Loucy (cell line): ENCODE data around the gene ERFE.

Experiments used
- H2AFZ ChIP-seq: fragments of 200-600 bp; sonication (generic); 2 replicates; pipeline ENCODE4 v1.6.0; 2016; ENCODE audit warnings: antibody characterized with exemption, mild to moderate bottlenecking, low read length, moderate library complexity
- H3F3A ChIP-seq: fragments of 200-600 bp; 2 replicates; pipeline ENCODE4 v1.6.0; 2016; ENCODE audit warnings: antibody characterized with exemption, low read depth, mild to moderate bottlenecking
- H3K27me3 ChIP-seq: fragments of 200-600 bp; sonication (generic); 2 replicates; pipeline ENCODE4 v1.6.1; 2014; ENCODE audit warnings: low read length, mild to moderate bottlenecking; ENCODE audit not compliant: insufficient read depth, poor library complexity, severe bottlenecking
- H3K36me3 ChIP-seq: fragments of 200-600 bp; sonication (generic); 2 replicates; pipeline ENCODE4 v1.6.1; 2016; ENCODE audit warnings: low read length; ENCODE audit not compliant: insufficient read depth
- H3K4me1 ChIP-seq: fragments of 200-600 bp; sonication (generic); 2 replicates; pipeline ENCODE4 v1.5.1; 2014; ENCODE audit warnings: low read length, mild to moderate bottlenecking; ENCODE audit not compliant: insufficient read depth, poor library complexity, severe bottlenecking
- H3K4me2 ChIP-seq: fragments of 200-600 bp; sonication (generic); 2 replicates; pipeline ENCODE4 v1.6.0; 2014; ENCODE audit warnings: antibody characterized with exemption, low read length, low read depth, mild to moderate bottlenecking; ENCODE audit not compliant: poor library complexity, severe bottlenecking
- H3K4me3 ChIP-seq: fragments of 200-600 bp; sonication (generic); 2 replicates; pipeline ENCODE4 v1.5.1; 2014; ENCODE audit warnings: low read length, mild to moderate bottlenecking, mixed read lengths; ENCODE audit not compliant: poor library complexity, severe bottlenecking
- H3K79me2 ChIP-seq: fragments of 200-600 bp; sonication (generic); 2 replicates; pipeline ENCODE4 v1.6.1; 2014; ENCODE audit warnings: low read length; ENCODE audit not compliant: insufficient read depth
- H3K9ac ChIP-seq: fragments of 200-600 bp; sonication (generic); 2 replicates; pipeline ENCODE4 v1.6.0; 2014; ENCODE audit warnings: mild to moderate bottlenecking, low read depth, low read length, moderate library complexity; ENCODE audit not compliant: poor library complexity, severe bottlenecking
- H3K9me2 ChIP-seq: fragments of 200-600 bp; sonication (generic); replicated peaks from 2 replicates; pipeline ENCODE4 v1.6.1; 2016; ENCODE audit warnings: low read depth, low read length, mixed read lengths
- H3K9me3 ChIP-seq: fragments of 200-600 bp; sonication (generic); 2 replicates; pipeline ENCODE4 v1.6.1; 2014; ENCODE audit warnings: mild to moderate bottlenecking, antibody characterized with exemption, low read length, low read depth; ENCODE audit not compliant: insufficient read depth
- H4K20me1 ChIP-seq: fragments of 200-600 bp; sonication (generic); 2 replicates; pipeline ENCODE4 v1.6.0; 2014; ENCODE audit warnings: antibody characterized with exemption, low read length, mild to moderate bottlenecking; ENCODE audit not compliant: insufficient read depth, poor library complexity, severe bottlenecking
- EZH2phosphoT487 ChIP-seq: fragments of 200-600 bp; IDR thresholded peaks from 2 replicates; pipeline ENCODE4 v1.6.1; 2018; ENCODE audit warnings: antibody characterized with exemption, mild to moderate bottlenecking, moderate library complexity, borderline replicate concordance
- TF ChIP-seq, protein P1 (sequence below): fragments of 200-600 bp; sonication (generic); conservative IDR thresholded peaks from 2 replicates; pipeline ENCODE4 v1.5.1; 2014; ENCODE audit warnings: mild to moderate bottlenecking, antibody characterized with exemption, low read length

The ERFE gene

DNA sequence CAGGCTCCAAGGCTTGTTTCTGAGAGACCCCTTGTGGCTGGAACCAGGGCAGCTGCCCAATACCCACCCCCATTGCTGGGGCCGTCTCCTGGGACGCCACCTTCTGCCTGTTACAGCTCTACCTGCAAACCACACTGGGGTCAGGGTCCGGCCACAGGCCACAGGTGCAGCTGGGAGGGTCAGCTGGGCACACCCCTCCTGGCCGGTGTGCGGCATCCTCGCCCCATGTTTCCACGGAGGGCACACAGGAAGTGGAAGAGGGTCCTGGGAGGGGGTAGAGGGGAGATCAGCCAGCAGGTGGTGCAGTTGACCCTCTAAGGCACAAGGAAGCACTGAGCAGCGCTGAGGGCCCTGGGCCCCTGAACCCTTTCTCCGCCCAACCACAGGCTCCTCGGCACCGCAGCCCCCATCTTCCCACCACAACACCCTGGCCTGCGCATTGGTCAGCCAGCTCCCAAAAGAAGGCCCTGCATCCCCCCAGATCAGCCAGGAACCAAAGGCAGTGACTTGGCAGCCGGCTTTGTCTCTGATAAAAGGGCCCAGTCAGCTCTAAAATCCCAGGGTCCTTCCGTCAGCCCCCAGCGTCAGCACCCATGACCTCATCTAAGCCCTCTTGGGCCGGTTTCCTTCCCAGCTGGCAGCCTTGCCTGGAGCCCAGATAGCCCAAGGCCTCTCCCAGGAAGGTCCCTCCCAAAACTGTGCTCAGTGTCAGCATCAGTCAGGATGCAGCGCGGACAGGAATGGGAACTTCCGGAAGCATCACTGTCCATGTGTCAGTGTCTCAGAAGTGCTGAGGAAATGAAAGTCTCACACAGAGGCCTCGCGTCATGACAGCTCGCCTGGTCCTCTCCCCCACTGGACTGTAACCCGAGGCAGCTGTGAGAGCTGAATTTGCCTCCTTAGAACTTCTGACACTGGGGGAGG is 1.7 kb downstream of the ERFE start:
- Histone ChIP-seq H3K36me3 (no peaks in the 10 kb centered on the region), H3K27me3 (no peaks in the 10 kb centered on the region), H3K9ac (peak overlapping the region; percentile 47), H3K79me2 (no peaks in the 10 kb centered on the region), H3K9me2 (no peaks in the 10 kb centered on the region), H4K20me1 (no peaks in the 10 kb centered on the region), H3K9me3 (no peaks in the 10 kb centered on the region), H3K4me3 (peak overlapping the region; percentile 72), H2AFZ (peak overlapping the region; percentile 88), H3K4me1 (peaks cover 14% of the 10 kb centered on the region), H3K4me2 (peak overlapping the region; percentile 67), H3F3A (no peaks in the 10 kb centered on the region)
- no peak for TF ChIP-seq EZH2phosphoT487
- TF ChIP-seq, protein P1, sequence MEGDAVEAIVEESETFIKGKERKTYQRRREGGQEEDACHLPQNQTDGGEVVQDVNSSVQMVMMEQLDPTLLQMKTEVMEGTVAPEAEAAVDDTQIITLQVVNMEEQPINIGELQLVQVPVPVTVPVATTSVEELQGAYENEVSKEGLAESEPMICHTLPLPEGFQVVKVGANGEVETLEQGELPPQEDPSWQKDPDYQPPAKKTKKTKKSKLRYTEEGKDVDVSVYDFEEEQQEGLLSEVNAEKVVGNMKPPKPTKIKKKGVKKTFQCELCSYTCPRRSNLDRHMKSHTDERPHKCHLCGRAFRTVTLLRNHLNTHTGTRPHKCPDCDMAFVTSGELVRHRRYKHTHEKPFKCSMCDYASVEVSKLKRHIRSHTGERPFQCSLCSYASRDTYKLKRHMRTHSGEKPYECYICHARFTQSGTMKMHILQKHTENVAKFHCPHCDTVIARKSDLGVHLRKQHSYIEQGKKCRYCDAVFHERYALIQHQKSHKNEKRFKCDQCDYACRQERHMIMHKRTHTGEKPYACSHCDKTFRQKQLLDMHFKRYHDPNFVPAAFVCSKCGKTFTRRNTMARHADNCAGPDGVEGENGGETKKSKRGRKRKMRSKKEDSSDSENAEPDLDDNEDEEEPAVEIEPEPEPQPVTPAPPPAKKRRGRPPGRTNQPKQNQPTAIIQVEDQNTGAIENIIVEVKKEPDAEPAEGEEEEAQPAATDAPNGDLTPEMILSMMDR, result peak; percentile 90

DNA sequence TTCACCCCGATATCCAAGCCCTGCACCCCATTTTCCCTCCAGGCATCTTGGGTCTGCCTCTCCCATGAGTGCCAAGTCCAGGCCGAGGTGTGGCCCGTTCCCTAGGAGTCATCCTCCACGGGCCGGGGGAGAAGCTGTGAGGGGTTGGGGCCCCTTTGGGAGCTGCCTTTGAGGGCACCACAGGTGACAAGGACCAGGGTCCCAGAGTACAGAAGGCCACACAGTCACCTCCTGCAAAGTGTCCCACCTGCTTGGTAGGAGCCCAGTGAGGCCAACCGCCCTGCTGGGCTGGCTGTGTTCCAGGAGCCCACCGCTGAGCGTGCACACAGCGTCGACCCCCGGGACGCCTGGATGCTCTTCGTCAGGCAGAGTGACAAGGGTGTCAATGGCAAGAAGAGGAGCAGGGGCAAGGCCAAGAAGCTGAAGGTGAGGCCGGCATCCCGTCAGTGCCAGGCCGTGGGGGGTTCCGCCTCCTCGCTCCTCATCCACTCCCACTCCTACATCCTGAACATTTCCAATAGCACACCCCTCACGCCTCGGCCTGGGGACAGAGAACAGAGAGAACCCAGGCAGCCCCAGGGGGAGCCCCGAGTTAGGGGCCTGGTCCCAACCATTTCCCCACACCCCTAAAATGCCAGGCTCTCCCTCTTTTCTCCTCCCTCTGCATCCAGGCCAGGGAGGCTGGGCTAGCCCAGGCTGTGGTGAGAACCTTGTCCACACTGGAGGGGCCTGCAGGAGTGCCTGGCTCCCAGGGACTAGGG is 2.7 kb downstream of the ERFE start:
- H4K20me1 ChIP-seq, result no peaks in the 10 kb centered on the region
- H3K79me2 ChIP-seq, result no peaks in the 10 kb centered on the region
- no peak overlapping the region for H3K4me3 ChIP-seq
- H3K4me1 ChIP-seq, result peaks cover 14% of the 10 kb centered on the region
- no peaks in the 10 kb centered on the region for H3K27me3 ChIP-seq
- H3F3A ChIP-seq, result no peaks in the 10 kb centered on the region
- no peaks in the 10 kb centered on the region for H3K36me3 ChIP-seq
- no peak overlapping the region for H3K9ac ChIP-seq
- no peak overlapping the region for H3K4me2 ChIP-seq
- H2AFZ ChIP-seq, result no peak overlapping the region
- TF ChIP-seq, protein P1, result no peak
- no peak for TF ChIP-seq EZH2phosphoT487
- no peaks in the 10 kb centered on the region for H3K9me3 ChIP-seq
- no peaks in the 10 kb centered on the region for H3K9me2 ChIP-seq

DNA sequence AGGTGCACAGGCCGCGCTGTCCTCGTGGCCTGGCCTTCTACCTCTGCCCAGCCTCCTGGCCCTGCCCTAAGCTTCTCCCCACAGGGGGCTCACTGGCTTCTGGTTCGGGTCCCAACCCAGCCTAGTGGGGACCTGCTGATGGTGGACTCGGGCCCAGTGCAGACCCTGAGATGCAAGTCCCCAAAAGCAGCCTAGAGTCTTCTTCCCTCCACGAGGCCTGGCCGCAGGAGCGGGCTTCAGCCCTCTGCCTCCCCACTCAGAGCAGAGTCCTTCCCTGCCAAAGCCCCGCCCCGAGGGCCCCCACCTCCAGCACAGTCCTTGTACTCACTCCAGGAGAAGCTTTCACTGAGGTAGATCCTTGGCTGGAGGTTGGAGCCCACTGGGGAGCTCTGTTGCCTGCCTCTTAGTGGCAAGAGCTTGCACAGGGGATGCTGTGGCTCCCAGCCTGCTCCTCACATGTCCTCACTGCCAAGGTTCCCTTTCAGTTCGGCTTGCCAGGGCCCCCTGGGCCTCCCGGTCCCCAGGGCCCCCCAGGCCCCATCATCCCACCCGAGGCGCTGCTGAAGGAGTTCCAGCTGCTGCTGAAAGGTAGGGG is 3.6 kb downstream of the ERFE start:
- Histone ChIP-seq H3K4me3 (no peak overlapping the region), H3K4me1 (peaks cover 14% of the 10 kb centered on the region), H3F3A (no peaks in the 10 kb centered on the region), H3K27me3 (no peaks in the 10 kb centered on the region), H3K9ac (no peak overlapping the region), H3K9me2 (no peaks in the 10 kb centered on the region), H2AFZ (no peak overlapping the region), H3K79me2 (no peaks in the 10 kb centered on the region), H3K36me3 (peaks cover 5% of the 10 kb centered on the region; the same call in 1 of the 2 replicates), H4K20me1 (no peaks in the 10 kb centered on the region), H3K9me3 (no peaks in the 10 kb centered on the region), H3K4me2 (no peak overlapping the region)
- TF ChIP-seq, protein P1, result no peak
- no peak for TF ChIP-seq EZH2phosphoT487
